ENCODE measurements around the gene ZFPL1.

ZFPL1 gene

GRCh38 chr11:65083834-65084597, at the start of gene ZFPL1, which contains the start of gene CDCA5:
Gene ZFPL1 (plus strand): TSS chr11:65084222. CDS start chr11:65084699, 477 bp downstream.
Gene CDCA5 (minus strand): TSS chr11:65084040. CDS start chr11:65083978, 62 bp downstream.
- TF ChIP-seq POLR2A (IDR thresholded peaks at IDR 0.05; ENCODE audit: low read depth, low read length): peak; percentile 67
- FAIRE-seq (no peak), DNase-seq (ENCODE audit: insufficient read length, low spot score) (peak; percentile 96)

GRCh38 chr11:65034423-65034822, 49.6 kb upstream of the ZFPL1 start:
- no peak for TF ChIP-seq POLR2A (IDR thresholded peaks at IDR 0.05; ENCODE audit: low read depth, low read length)
- DNase-seq (ENCODE audit: insufficient read length, low spot score) (no peak), FAIRE-seq (no peak)

GRCh38 chr11:65035579-65035978, 48.4 kb upstream of the ZFPL1 start:
- FAIRE-seq (no peak), DNase-seq (ENCODE audit: insufficient read length, low spot score) (no peak)
- TF ChIP-seq POLR2A (IDR thresholded peaks at IDR 0.05; ENCODE audit: low read depth, low read length): no peak

- FAIRE-seq (no peak), DNase-seq (ENCODE audit: insufficient read length, low spot score) (no peak)
- no peak for TF ChIP-seq POLR2A (IDR thresholded peaks at IDR 0.05; ENCODE audit: low read depth, low read length)
Measured at GRCh38 chr11:65036931-65037330, 47.1 kb upstream of the ZFPL1 start.

GRCh38 chr11:65040520-65040846, 43.5 kb upstream of the ZFPL1 start:
- FAIRE-seq: no peak
- TF ChIP-seq POLR2A (IDR thresholded peaks at IDR 0.05; ENCODE audit: low read depth, low read length): no peak
- DNase-seq (ENCODE audit: insufficient read length, low spot score): no peak

GRCh38 chr11:65040847-65041622, 43.0 kb upstream of the ZFPL1 start, which contains the start of gene SAC3D1:
Gene SAC3D1 (plus strand): TSS chr11:65041210. CDS start chr11:65041293, 83 bp downstream.
- no peak for FAIRE-seq
- peak; percentile 55 for TF ChIP-seq POLR2A (IDR thresholded peaks at IDR 0.05; ENCODE audit: low read depth, low read length)
- peak; percentile 96 for DNase-seq (ENCODE audit: insufficient read length, low spot score)

GRCh38 chr11:65042891-65043290, 41.1 kb upstream of the ZFPL1 start:
- TF ChIP-seq POLR2A (IDR thresholded peaks at IDR 0.05; ENCODE audit: low read depth, low read length): no peak
- FAIRE-seq: no peak
- DNase-seq (ENCODE audit: insufficient read length, low spot score): no peak

GRCh38 chr11:65043881-65044501, 40.0 kb upstream of the ZFPL1 start:
- DNase-seq (ENCODE audit: insufficient read length, low spot score) (peak; percentile 69), FAIRE-seq (no peak)
- TF ChIP-seq POLR2A (IDR thresholded peaks at IDR 0.05; ENCODE audit: low read depth, low read length): no peak

GRCh38 chr11:65045061-65045460, 39.0 kb upstream of the ZFPL1 start:
- no peak for TF ChIP-seq POLR2A (IDR thresholded peaks at IDR 0.05; ENCODE audit: low read depth, low read length)
- no peak for DNase-seq (ENCODE audit: insufficient read length, low spot score)
- FAIRE-seq: no peak

GRCh38 chr11:65045728-65046127, 38.3 kb upstream of the ZFPL1 start:
- TF ChIP-seq POLR2A (IDR thresholded peaks at IDR 0.05; ENCODE audit: low read depth, low read length): no peak
- DNase-seq (ENCODE audit: insufficient read length, low spot score) (no peak), FAIRE-seq (no peak)

- DNase-seq (ENCODE audit: insufficient read length, low spot score) (no peak), FAIRE-seq (no peak)
- TF ChIP-seq POLR2A (IDR thresholded peaks at IDR 0.05; ENCODE audit: low read depth, low read length): no peak
Measured at GRCh38 chr11:65047581-65048422, 36.2 kb upstream of the ZFPL1 start.

- FAIRE-seq (no peak), DNase-seq (ENCODE audit: insufficient read length, low spot score) (no peak)
- TF ChIP-seq POLR2A (IDR thresholded peaks at IDR 0.05; ENCODE audit: low read depth, low read length): no peak
Measured at GRCh38 chr11:65051398-65051858, 32.6 kb upstream of the ZFPL1 start.

- DNase-seq (ENCODE audit: insufficient read length, low spot score): no peak
- no peak for FAIRE-seq
Measured at GRCh38 chr11:65053827-65054508, 30.1 kb upstream of the ZFPL1 start.

More at GRCh38 chr11:65053827-65054508, 30.1 kb upstream of the ZFPL1 start:
- TF ChIP-seq POLR2A (IDR thresholded peaks at IDR 0.05; ENCODE audit: low read depth, low read length): no peak
